Epithelial cell of proximal tubule (primary cell): ENCODE data around the gene FBXO15. TPM values are rescaled to one million over a fixed set of nuclear protein-coding genes. Genes with fewer than 3 reads are reported as not detected.
A peak's percentile ranks its signal among the peaks of the same experiment; 100 is the strongest.

ENCODE experiments used
- DNase-seq: peaks from one replicate; pipeline ENCODE4 v3.0.0-alpha.2; 2011; ENCODE audit warnings: low read depth
- H3K4me3 ChIP-seq: 2 replicates; pipeline ENCODE4 v1.5.1; 2011; ENCODE audit warnings: low read depth, mild to moderate bottlenecking, low read length
- total RNA-seq: library from RNA; depleted of rRNA; stranded (reverse); fragments of >200 nt; gene quantifications from 2 replicates; pipeline ENCODE4 v1.2.3, GENCODE V29; 2015
- TF ChIP-seq, protein P1 (sequence below): conservative IDR thresholded peaks from 2 replicates; pipeline ENCODE4 v1.5.1; 2012; ENCODE audit warnings: low read depth, mild to moderate bottlenecking, low read length

Gene FBXO15
- total RNA-seq, 1 donor from 2014 or later: 0.40 TPM

DNA sequence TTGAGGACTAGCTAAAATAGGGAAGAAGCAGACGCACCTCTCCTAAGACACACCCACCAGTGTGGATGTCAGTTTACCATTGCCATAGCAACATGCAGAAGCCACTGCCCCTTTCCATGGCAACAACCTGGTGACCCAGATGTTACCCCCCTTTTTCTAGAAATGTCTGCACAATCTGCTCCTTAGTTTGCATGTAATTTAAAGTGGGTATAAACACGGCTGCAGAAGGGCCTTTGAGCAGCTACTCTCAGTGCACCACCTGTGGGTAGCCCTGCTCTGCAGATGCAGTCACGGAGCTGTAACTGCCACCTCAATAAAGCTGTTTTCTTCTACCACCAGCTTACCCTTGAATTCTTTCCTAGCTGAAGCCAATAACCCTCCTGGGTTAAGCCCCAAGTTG lies 87.1 kb downstream of the FBXO15 start:
- no peak for DNase-seq
- TF ChIP-seq, protein P1, sequence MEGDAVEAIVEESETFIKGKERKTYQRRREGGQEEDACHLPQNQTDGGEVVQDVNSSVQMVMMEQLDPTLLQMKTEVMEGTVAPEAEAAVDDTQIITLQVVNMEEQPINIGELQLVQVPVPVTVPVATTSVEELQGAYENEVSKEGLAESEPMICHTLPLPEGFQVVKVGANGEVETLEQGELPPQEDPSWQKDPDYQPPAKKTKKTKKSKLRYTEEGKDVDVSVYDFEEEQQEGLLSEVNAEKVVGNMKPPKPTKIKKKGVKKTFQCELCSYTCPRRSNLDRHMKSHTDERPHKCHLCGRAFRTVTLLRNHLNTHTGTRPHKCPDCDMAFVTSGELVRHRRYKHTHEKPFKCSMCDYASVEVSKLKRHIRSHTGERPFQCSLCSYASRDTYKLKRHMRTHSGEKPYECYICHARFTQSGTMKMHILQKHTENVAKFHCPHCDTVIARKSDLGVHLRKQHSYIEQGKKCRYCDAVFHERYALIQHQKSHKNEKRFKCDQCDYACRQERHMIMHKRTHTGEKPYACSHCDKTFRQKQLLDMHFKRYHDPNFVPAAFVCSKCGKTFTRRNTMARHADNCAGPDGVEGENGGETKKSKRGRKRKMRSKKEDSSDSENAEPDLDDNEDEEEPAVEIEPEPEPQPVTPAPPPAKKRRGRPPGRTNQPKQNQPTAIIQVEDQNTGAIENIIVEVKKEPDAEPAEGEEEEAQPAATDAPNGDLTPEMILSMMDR: no peak
- H3K4me3 ChIP-seq: no peak overlapping the region

DNA sequence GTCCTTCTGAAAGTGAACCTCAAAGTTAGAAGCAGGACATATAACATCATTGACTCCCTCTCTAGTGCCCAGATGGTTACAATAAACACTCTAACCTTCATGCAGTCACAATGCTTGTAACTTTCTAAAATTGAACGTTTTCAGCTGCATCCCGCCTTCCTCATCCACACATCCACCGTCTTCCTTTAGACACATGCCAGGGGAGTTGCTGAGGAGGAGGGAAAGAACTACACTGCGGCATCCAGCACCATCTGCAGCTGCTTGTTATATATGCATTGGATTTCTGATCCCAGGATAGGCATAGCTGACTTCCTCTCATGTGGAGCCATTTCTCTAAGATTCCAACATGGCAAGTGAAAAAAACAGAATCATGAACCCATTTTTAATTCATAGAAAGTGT lies 96.8 kb downstream of the FBXO15 start:
- no peak overlapping the region for H3K4me3 ChIP-seq
- TF ChIP-seq, protein P1: no peak
- DNase-seq: no peak

DNA sequence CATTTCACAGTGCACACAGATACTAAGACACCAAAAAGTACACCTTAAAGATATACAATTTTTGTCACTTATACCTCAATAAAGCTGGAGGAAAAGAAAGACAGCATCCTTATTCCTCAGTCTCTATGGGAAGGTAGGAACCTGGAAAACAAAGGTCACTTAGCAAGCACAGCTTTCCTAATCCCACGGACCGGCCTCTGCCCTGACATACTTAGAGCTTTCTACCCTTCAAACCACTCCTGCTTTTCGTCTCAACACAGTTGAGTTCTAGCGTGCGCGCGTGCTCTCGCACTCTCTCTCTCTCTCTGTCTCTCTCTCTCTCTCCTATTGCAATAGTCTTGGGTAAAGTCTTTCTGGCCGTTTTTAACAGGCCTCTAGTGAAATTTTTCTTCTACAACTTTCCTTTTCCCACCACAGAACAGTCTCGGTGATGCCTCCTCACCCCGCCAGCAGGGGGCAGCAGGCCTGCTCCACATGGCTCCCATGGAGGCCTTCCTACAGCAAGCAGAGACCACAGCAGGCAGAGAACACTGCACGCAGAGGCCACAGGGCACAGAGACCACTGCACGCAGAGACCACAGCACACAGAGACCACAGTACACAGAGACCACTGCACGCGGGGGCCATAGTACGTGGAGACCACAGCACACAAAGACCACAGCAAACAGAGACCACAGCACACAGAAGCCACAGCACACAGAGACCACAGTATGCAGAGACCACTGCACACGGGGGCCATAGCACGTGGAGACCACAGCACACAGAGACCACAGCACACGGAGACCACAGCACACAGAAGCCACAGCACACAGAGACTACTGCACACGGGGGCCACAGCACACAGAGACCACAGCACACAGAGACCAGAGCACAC lies 106.9 kb downstream of the FBXO15 start:
- H3K4me3 ChIP-seq: no peak overlapping the region
- TF ChIP-seq, protein P1: peak; percentile 74
- DNase-seq: no peak

DNA sequence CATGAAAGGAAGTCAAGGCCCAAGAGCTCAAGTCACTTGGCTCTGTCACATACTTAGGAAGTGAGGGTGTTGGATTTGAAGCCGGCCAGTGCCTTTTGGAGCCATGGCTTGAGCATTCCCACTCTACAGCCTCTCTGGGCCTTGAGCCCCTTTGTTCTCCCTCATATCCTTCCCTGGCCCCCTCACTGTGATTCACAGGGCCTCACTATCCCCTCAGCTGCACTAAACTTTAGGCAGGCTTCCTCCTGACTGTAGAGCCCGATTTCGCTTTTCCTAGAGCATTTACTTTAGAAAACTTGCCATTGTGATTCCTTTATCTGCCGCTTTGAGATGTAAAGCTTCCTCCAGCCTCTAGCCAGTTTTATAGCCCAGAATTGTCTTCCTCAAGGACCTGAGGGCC lies 107.6 kb downstream of the FBXO15 start:
- DNase-seq: no peak
- TF ChIP-seq, protein P1: no peak
- H3K4me3 ChIP-seq: no peak overlapping the region

DNA sequence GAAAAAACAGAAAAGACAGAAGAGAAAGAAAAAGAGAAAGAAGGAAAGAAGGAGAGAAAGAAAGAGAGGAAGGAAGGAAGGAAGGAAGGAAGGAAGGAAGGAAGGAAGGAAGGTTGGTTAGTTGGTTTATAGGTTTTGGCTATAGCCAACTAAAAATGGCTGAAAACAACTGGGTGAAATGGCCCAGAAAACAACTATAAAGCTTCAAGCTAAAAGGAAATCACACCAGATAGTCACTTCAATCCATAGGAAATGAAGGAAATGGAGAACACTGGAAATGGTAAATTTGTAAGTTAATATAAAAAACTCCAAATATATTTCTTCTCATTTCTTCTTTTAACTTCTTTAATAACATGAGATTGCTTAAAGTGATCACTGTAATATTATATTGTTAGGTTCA lies 118.5 kb downstream of the FBXO15 start:
- no peak overlapping the region for H3K4me3 ChIP-seq
- DNase-seq: no peak
- TF ChIP-seq, protein P1: no peak

Other genes starting within 250 kb of the FBXO15 start
- 20.4 and 51.7 TPM in 2 replicates for gene TIMM21, start 689 bp upstream of the FBXO15 start, total RNA-seq
- gene CYB5A, start 144.1 kb upstream of the FBXO15 start, total RNA-seq: 91.3 and 140 TPM in 2 replicates
- gene C18orf63, start 168.0 kb upstream of the FBXO15 start, total RNA-seq: not detected in 2 replicates